Epithelial cell of proximal tubule (primary cell): ENCODE measurements around the gene APOLD1. TPM values are rescaled to one million over a fixed set of nuclear protein-coding genes. Genes with fewer than 3 reads are reported as not detected.
"Not testable (repeated sequence)": the region's sequence is repeated elsewhere in the genome, so short reads cannot be mapped to it uniquely, and the experiment has no call there.

ENCODE experiments used
- DNase-seq: peaks from one replicate; pipeline ENCODE4 v3.0.0-alpha.2; 2011; ENCODE audit warnings: low read depth
- H3K4me3 ChIP-seq: 2 replicates; pipeline ENCODE4 v1.5.1; 2011; ENCODE audit warnings: low read depth, mild to moderate bottlenecking, low read length
- CTCF ChIP-seq: conservative IDR thresholded peaks from 2 replicates; pipeline ENCODE4 v1.5.1; 2012; ENCODE audit warnings: low read depth, mild to moderate bottlenecking, low read length
- total RNA-seq: library from RNA; depleted of rRNA; stranded (reverse); fragments of >200 nt; gene quantifications from 2 replicates; pipeline ENCODE4 v1.2.3, GENCODE V29; 2015

Gene APOLD1
- total RNA-seq, 1 donor from 2014 or later = 3.1 TPM

- no peak overlapping the region for H3K4me3 ChIP-seq
- no peak for DNase-seq
Measured at GRCh38 chr12:12817616-12818015, 32.2 kb downstream of the APOLD1 start.

GRCh38 chr12:12818701-12819100 is 33.2 kb downstream of the APOLD1 start:
- no peak overlapping the region for H3K4me3 ChIP-seq
- DNase-seq = no peak
- TF ChIP-seq CTCF = no peak

More at GRCh38 chr12:12817616-12818015, 32.2 kb downstream of the APOLD1 start:
- TF ChIP-seq CTCF = no peak

- no peak for TF ChIP-seq CTCF
- no peak for DNase-seq
- no peak overlapping the region for H3K4me3 ChIP-seq
Measured at GRCh38 chr12:12819221-12819620, 33.8 kb downstream of the APOLD1 start.

- H3K4me3 ChIP-seq = no peak overlapping the region
- TF ChIP-seq CTCF = no peak
- peak; percentile 85 for DNase-seq
Measured at GRCh38 chr12:12819752-12820311, 34.4 kb downstream of the APOLD1 start.

GRCh38 chr12:12820376-12820775 is 34.9 kb downstream of the APOLD1 start:
- DNase-seq, H3K4me3 ChIP-seq: not testable (repeated sequence)

- H3K4me3 ChIP-seq = no peak overlapping the region
- DNase-seq = no peak
- no peak for TF ChIP-seq CTCF
Measured at GRCh38 chr12:12821975-12822374, 36.5 kb downstream of the APOLD1 start.

- H3K4me3 ChIP-seq = no peak overlapping the region
- DNase-seq = no peak
- no peak for TF ChIP-seq CTCF
Measured at GRCh38 chr12:12822886-12823285, 37.4 kb downstream of the APOLD1 start.
